GM12878 (cell line): Measurements from ENCODE around the gene LMCD1. TPM values are rescaled to one million over a fixed set of nuclear protein-coding genes. Genes with fewer than 3 reads are reported as not detected.

Source experiments
- ATAC-seq: fragments of 200-7000 bp; cut with Tn5 transposase; 3 replicates; pipeline ENCODE4 v1.9.1; 2020; ENCODE audit warnings: mild to moderate bottlenecking, moderate library complexity
- BruUV-seq: library from RNA; stranded (reverse); fragments of 400-500 nt; replicated peaks from 2 replicates; lab custom pipeline; 2021; lab: Mats Ljungman, UMichigan
- CTCF ChIA-PET: fragments of 300-600 bp; sonication (Branson Sonifier 250); formaldehyde crosslinking; extraction: SDS; loops from one replicate; lab custom pipeline; 2021; ENCODE audit warnings: inconsistent platforms; lab: Yijun Ruan, JAX
- POLR2A ChIA-PET: fragments of 350-600 bp; formaldehyde crosslinking; extraction: SDS; loops from one replicate; lab custom pipeline; 2021; ENCODE audit warnings: inconsistent platforms; lab: Charles Lee
- RAD21 ChIA-PET: fragments of 300-600 bp; sonication (Branson Sonifier 250); formaldehyde crosslinking; loops from one replicate; lab custom pipeline; 2023; ENCODE audit warnings: antibody characterized with exemption; ENCODE audit not compliant: unreplicated experiment; lab: Charles Lee
- SMC1A ChIA-PET: fragments of 300-600 bp; sonication (Branson Sonifier 250); formaldehyde crosslinking; loops from one replicate; lab custom pipeline; 2023; ENCODE audit not compliant: unreplicated experiment, uncharacterized antibody; lab: Charles Lee
- DNase-seq: peaks from one replicate; pipeline ENCODE4 v3.0.0-alpha.2; 2011; ENCODE audit warnings: low read depth, low spot score
- FAIRE-seq: peaks from 3 replicates; lab custom pipeline; 2011; peaks lifted over from hg19 to GRCh38; lab: Jason Lieb, UNC
- H2AFZ ChIP-seq: 2 replicates; pipeline ENCODE4 v1.6.0; 2011; ENCODE audit warnings: low read depth, low read length, control low read depth; ENCODE audit not compliant: control insufficient read depth
- H3K27ac ChIP-seq: 2 replicates; pipeline ENCODE4 v1.5.1; 2011; ENCODE audit warnings: control low read depth; ENCODE audit not compliant: control insufficient read depth, insufficient read depth
- H3K27me3 ChIP-seq, 2 experiments: replicated peaks in 1 of 2; 2 replicates each; pipeline versions ENCODE4 v1.6.0 to v1.6.1; 2011; ENCODE audit warnings: low read length in 1 of 2; ENCODE audit not compliant: control insufficient read depth in 2 of 2, insufficient read depth in 2 of 2
- H3K36me3 ChIP-seq, 2 experiments: 2 replicates each; pipeline ENCODE4 v1.5.1; 2011; ENCODE audit warnings: low read length in 1 of 2; ENCODE audit not compliant: control insufficient read depth in 2 of 2, insufficient read depth in 2 of 2
- H3K4me1 ChIP-seq: 2 replicates; pipeline ENCODE4 v1.6.1; 2011; ENCODE audit warnings: mild to moderate bottlenecking, low read length, moderate library complexity, mixed read lengths; ENCODE audit not compliant: control insufficient read depth, insufficient read depth
- H3K4me2 ChIP-seq: 2 replicates; pipeline ENCODE4 v1.6.0; 2011; ENCODE audit warnings: control low read depth; ENCODE audit not compliant: control insufficient read depth, insufficient read depth
- H3K4me3 ChIP-seq: fragments of 200-600 bp; sonication (generic); 2 replicates; pipeline ENCODE4 v1.5.1; 2016
- H3K79me2 ChIP-seq: 2 replicates; pipeline ENCODE4 v1.6.0; 2011; ENCODE audit warnings: low read length; ENCODE audit not compliant: control insufficient read depth, insufficient read depth
- H3K9ac ChIP-seq: 2 replicates; pipeline ENCODE4 v1.8.0; 2011; ENCODE audit warnings: low read length, control low read depth, mixed read lengths; ENCODE audit not compliant: control insufficient read depth, insufficient read depth
- H3K9me3 ChIP-seq: replicated peaks from 3 replicates; pipeline ENCODE4 v1.5.1; 2011; ENCODE audit warnings: mild to moderate bottlenecking, low read length; ENCODE audit not compliant: control insufficient read depth, insufficient read depth
- H4K20me1 ChIP-seq: 2 replicates; pipeline ENCODE4 v1.6.0; 2011; ENCODE audit not compliant: control insufficient read depth, insufficient read depth
- BACH1 ChIP-seq: fragments of 450-650 bp; IDR thresholded peaks from 2 replicates; pipeline ENCODE4 v1.6.1; 2017; ENCODE audit warnings: mild to moderate bottlenecking, borderline replicate concordance
- CHD1 ChIP-seq: IDR thresholded peaks from 2 replicates; pipeline ENCODE4 v1.6.1; 2012; ENCODE audit warnings: low read depth, low read length, improper control_type of control experiment
- ESRRA ChIP-seq: IDR thresholded peaks from 2 replicates; pipeline ENCODE4 v1.6.1; 2012; ENCODE audit warnings: mild to moderate bottlenecking, low read length, improper control_type of control experiment
- FOXM1 ChIP-seq: IDR thresholded peaks from 2 replicates; pipeline ENCODE4 v1.6.1; 2012; ENCODE audit warnings: low read depth, mild to moderate bottlenecking, inconsistent platforms, low read length, moderate library complexity
- GATAD2B ChIP-seq: fragments of 450-650 bp; conservative IDR thresholded peaks from 2 replicates; pipeline ENCODE4 v1.6.1; 2017; ENCODE audit warnings: low read depth, mild to moderate bottlenecking, moderate library complexity
- MLLT1 ChIP-seq: fragments of 450-650 bp; IDR thresholded peaks from 2 replicates; pipeline ENCODE4 v1.6.1; 2016; ENCODE audit warnings: mild to moderate bottlenecking
- MTA3 ChIP-seq: IDR thresholded peaks from 2 replicates; pipeline ENCODE4 v1.6.1; 2012; ENCODE audit warnings: low read length, inconsistent platforms, borderline replicate concordance
- NBN ChIP-seq: fragments of 450-650 bp; IDR thresholded peaks from 2 replicates; pipeline ENCODE4 v1.6.1; 2016
- NKRF ChIP-seq: fragments of 450-650 bp; conservative IDR thresholded peaks from 2 replicates; pipeline ENCODE4 v1.6.1; 2017; ENCODE audit warnings: mild to moderate bottlenecking, moderate library complexity
- SPI1 ChIP-seq: IDR thresholded peaks from 2 replicates; pipeline ENCODE4 v1.6.1; 2011; ENCODE audit warnings: low read depth, mild to moderate bottlenecking, low read length, moderate library complexity, borderline replicate concordance; ENCODE audit not compliant: insufficient read depth
- SREBF1 ChIP-seq: IDR thresholded peaks from 2 replicates; pipeline ENCODE4 v1.6.1; 2012; ENCODE audit warnings: mild to moderate bottlenecking, low read length
- TCF3 ChIP-seq: IDR thresholded peaks from 2 replicates; pipeline ENCODE4 v1.6.1; 2012; ENCODE audit warnings: low read depth, mild to moderate bottlenecking, low read length, borderline replicate concordance; ENCODE audit not compliant: insufficient read depth
- ZNF622 ChIP-seq: fragments of 450-650 bp; IDR thresholded peaks from 2 replicates; pipeline ENCODE4 v1.6.1; 2017; ENCODE audit warnings: mild to moderate bottlenecking, inconsistent platforms
- WGBS: methylation state at CpG from one replicate; pipeline ENCODE4 v1.1.6; 2016; ENCODE audit warnings: low lambda C conversion rate; ENCODE audit not compliant: insufficient replicate concordance, insufficient coverage; ENCODE audit errors: missing lambda C conversion rate; 5-methylcytosine and 5-hydroxymethylcytosine counted together
- in situ Hi-C: fragments of 300-500 bp; cut with MboI; formaldehyde crosslinking; loops from 9 replicates; pipeline ENCODE4 v1.14.3; 2018; ENCODE audit warnings: mixed read lengths
- intact Hi-C: fragments of 100-400 bp; cut with micrococcal nuclease; formaldehyde crosslinking; loops from one replicate; pipeline ENCODE4 v1.14.2; 2022; ENCODE audit not compliant: unreplicated experiment
- polyA plus RNA-seq, 11 experiments: library from polyadenylated mRNA; depleted of rRNA in 4 of 11; unstranded in 6 of 11; stranded (reverse) in 5 of 11; fragments of >200 nt; fragmentation: Nextera tagmentation in 4 of 11; fragmentation: Illumina TruSeq in 1 of 11; extraction: Ambion mirVana in 4 of 11; extraction: Trizol in 1 of 11; gene quantifications; 1 replicate in 1 of 11; 2 replicates in 10 of 11; pipeline versions ENCODE4 v1.2.1 to v1.2.3, GENCODE V29; 2011 to 2016; ENCODE audit warnings: inconsistent platforms in 2 of 11, missing spikeins in 2 of 11, low read depth in 1 of 11
- total RNA-seq, 4 experiments: library from RNA; depleted of rRNA in 3 of 4; stranded (reverse); fragments of >200 nt in 3 of 4; fragmentation: Illumina TruSeq in 1 of 4; extraction: Trizol in 1 of 4; gene quantifications; 2 replicates each; pipeline versions ENCODE4 v1.2.1 to v1.2.3, GENCODE V29; 2013 to 2021

Gene LMCD1
- total and polyA plus RNA-seq, 10 of the 15 experiments (the other 5 are each of a cell fraction or from before 2014, with no cell fraction given): 0.27 to 6.4 (median 1.7) TPM

- 49% methylated on average over 16 of the region's 16 CpGs for WGBS
- Histone ChIP-seq H3K27me3 (peaks cover 0 to 1% of the 10 kb centered on the region in 2 experiments; a peak in 1 of 4 replicates), H3K9ac (no peak overlapping the region), H3K36me3 (no peaks in the 10 kb centered on the region), H3K4me1 (no peaks in the 10 kb centered on the region), H3K79me2 (no peaks in the 10 kb centered on the region), H2AFZ (no peak overlapping the region), H3K4me2 (no peak overlapping the region), H3K4me3 (no peak overlapping the region), H4K20me1 (no peaks in the 10 kb centered on the region), H3K9me3 (no peaks in the 10 kb centered on the region), H3K27ac (no peak overlapping the region)
- RAD21 ChIA-PET: no interaction called here
- ATAC-seq: no peak; the same call in 2 of the 3 replicates
- DNase-seq: no peak
- SMC1A ChIA-PET: interaction anchor here (0.7 to 1.6 kb wide), 2 partner anchors 103 to 147 kb away, joined by 3 read pairs; no protein-coding TSS in a partner anchor
- CTCF ChIA-PET: interaction anchor here (0.8 to 1.9 kb wide), 2 partner anchors 14 to 164 kb away, joined by 4 to 6 read pairs; no protein-coding TSS in a partner anchor
- intact Hi-C loops (no loop called here), in situ Hi-C loops (no loop called here)
- BruUV-seq: no TSS peak
- TF ChIP-seq TCF3: no peak
- TF ChIP-seq CHD1: no peak
- no peak for TF ChIP-seq ESRRA
- TF ChIP-seq FOXM1: no peak
- TF ChIP-seq NKRF: no peak
- no peak for TF ChIP-seq MTA3
- TF ChIP-seq BACH1: no peak
- no peak for TF ChIP-seq GATAD2B
- no peak for TF ChIP-seq SPI1
- no peak for TF ChIP-seq NBN
- no peak for TF ChIP-seq SREBF1
- TF ChIP-seq ZNF622: no peak
- no peak for TF ChIP-seq MLLT1
- POLR2A ChIA-PET: no interaction called here
- FAIRE-seq: no peak
Observed at GRCh38 chr3:8608041-8608790, 106.6 kb downstream of the LMCD1 start.
